Glomerular visceral epithelial cell (primary cell): Measurements from ENCODE around the gene AGPAT3.
"Not testable (repeated sequence)": the region's sequence is repeated elsewhere in the genome, so short reads cannot be mapped to it uniquely, and the experiment has no call there.

Source experiments
- DNase-seq: peaks from one replicate; pipeline ENCODE4 v3.0.0-alpha.2; 2016; ENCODE audit errors: extremely low spot score

AGPAT3 gene, protein sequence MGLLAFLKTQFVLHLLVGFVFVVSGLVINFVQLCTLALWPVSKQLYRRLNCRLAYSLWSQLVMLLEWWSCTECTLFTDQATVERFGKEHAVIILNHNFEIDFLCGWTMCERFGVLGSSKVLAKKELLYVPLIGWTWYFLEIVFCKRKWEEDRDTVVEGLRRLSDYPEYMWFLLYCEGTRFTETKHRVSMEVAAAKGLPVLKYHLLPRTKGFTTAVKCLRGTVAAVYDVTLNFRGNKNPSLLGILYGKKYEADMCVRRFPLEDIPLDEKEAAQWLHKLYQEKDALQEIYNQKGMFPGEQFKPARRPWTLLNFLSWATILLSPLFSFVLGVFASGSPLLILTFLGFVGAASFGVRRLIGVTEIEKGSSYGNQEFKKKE

DNA sequence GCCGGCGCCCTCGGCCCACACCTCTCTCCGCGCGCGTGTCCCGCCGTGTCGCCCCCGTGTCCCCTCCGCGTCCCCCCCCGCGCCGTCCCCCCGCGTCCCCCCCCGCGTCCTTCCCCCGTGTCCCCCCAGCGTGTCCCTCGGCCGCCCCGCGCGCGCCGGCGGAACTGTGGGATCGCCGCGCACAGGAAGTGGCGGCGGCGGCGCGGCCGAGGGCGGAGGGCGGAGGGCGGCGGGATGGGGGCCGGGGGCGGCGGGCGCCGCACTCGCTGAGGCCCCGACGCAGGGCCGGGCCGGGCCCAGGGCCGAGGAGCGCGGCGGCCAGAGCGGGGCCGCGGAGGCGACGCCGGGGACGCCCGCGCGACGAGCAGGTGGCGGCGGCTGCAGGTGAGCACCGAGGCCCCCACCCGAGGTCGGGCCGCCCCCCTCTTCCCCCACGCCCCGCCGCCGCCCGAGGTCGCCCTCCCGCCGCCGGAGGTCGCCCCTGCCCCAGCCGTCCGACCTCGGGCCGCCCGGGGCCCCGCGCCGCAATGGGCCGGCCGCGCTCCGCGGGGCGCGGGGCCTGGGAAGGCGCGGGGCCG is at the start of gene AGPAT3:
AGPAT3 (plus strand) TSS at position 262 of the 578 bp plus-strand sequence. CDS start 94,459 bp downstream, outside the sequence.
- DNase-seq, result peak; percentile 26

- DNase-seq, result no peak
These were observed 49.0 kb upstream of the AGPAT3 start for GRCh38 chr21:43815991-43816390.

DNA sequence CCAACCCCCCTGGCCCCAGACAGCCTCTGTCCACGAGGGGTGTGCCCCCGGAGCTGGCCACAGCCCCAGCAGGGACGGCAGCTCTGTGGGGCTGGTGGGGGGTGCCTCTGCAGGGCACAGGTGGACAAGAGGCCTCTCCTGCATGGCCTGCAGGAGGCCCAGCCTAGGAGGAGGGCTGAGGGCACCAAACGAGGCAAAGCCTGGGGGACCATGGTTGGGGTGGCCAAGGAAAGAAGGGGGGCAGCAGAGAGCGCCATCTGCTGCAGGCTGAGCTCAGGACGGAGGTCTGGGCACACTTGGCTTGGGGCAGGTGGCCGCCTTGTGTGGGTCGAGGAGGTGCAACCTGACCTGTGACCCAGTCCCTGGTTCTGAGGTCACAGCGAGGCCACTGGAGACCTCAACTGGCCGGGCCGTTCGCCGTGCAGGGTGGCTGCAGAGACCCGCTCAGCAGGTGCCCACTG is 48.4 kb upstream of the AGPAT3 start:
- DNase-seq, result no peak

DNA sequence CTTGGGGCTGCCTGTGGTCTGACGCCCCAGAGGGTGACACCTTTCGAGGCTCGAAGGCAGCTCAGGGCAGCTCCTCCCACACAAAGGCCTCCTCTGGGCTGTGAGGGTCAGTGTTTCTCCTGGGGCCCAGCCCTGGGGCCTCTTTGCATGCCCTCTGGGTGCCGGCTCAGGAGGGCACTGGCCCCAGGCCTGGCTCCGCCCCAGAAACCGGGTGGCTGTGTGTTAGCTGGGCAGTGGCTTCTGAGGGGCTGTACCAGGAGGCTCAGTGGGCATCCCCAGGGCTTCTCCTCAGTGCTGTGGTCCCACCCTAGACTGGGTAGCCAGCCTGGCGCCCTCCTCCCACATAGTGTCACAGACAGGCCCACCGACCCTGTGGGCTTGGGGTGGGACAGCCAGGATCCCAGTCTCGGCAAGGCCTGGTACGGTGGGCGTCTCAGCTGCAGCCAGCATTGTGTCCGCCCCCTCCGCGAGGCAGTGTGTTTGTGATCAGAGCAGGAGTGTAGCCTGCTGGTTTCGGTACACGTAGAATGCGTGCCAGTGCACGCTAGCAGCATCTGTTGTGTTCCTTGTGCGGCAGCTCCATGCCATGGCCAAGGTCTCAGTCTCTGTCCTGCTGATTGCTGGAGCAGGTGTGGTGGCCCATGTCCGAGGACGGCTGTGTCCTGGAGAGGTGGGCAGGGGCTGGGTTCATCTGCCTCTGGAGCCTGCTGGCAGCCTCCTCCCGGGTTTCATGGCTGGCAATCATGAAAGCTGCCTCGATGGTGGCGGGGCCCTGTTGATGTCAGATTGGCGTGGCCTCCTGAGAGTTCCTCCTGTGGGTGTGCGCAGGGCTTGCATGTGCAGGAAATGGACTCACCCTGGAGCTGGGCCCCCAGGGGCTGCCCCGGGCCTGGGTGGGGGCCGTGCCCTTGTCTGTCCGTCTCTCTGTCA is 47.6 kb upstream of the AGPAT3 start:
- no peak for DNase-seq

GRCh38 chr21:43818685-43819084 is 46.3 kb upstream of the AGPAT3 start:
- no peak for DNase-seq

DNA sequence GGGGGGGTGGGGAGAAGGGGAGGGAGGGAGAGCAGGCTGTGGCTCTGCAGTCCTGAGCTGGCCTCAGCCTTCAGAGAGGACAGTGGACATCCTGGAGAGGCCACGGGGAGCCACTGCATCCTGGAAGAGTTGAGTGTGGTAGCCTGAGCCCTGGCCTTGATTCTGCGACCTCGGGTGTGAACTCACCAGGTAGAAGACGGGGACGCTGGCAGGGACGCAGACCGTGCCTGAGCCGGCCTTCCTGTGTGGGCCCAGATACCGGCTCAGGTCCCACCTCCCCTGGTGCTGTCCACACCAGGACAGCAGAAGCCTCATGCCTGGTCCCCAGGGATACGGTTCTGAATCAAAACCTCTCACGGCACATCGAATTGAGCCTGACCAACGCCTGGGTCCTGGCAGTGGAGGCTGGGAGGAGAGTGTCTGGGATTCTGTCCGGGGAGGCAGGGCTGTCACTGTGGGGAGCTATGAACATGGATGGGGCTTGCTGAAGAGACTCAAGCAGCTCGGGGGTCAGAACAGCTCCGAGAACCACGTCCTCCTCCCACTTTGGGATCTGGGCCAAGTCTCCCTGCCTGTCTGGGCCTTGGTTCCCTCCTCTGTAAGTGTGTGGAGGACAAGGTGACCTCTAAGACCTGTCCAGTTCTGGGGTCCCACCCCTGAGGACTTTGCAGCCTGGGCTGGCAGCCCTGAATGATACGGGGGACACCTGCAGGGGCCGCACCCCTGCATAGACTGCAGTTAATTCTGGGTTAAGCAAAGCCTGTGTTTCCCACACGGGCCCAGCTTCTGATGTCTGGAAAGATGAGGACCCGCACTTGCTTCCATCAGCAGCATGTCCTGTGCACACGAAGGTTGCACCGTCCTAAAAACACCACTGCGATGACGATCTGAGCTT is 45.3 kb upstream of the AGPAT3 start:
- no peak for DNase-seq

DNA sequence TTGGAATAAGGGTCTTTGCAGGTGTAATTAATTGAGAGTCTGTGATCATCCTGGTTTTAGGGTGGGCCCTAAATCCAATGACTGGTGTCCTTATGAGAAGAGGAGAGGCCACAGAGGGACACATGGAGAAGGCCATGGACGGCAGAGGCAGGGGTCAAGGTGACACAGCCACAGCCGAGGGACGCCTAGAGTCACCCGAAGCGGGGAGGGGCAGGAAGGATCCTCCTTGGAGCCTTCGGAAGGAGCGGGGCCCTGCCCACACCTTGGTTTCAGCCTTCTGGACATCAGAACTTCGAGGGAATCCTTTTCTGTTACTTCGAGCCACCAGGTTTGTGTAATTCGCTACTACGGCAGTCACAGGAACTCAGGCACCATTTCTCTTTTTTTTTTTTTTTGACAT is 44.6 kb upstream of the AGPAT3 start:
- no peak for DNase-seq

- DNase-seq, result not testable (repeated sequence)
These were observed 42.9 kb upstream of the AGPAT3 start for GRCh38 chr21:43822166-43822565.

- not testable (repeated sequence) for DNase-seq
These were observed 42.3 kb upstream of the AGPAT3 start for GRCh38 chr21:43822741-43823140.

GRCh38 chr21:43824333-43825241 is 40.4 kb upstream of the AGPAT3 start:
- peak; percentile 20 for DNase-seq

GRCh38 chr21:43825242-43825935 is 39.6 kb upstream of the AGPAT3 start:
- DNase-seq, result no peak

DNA sequence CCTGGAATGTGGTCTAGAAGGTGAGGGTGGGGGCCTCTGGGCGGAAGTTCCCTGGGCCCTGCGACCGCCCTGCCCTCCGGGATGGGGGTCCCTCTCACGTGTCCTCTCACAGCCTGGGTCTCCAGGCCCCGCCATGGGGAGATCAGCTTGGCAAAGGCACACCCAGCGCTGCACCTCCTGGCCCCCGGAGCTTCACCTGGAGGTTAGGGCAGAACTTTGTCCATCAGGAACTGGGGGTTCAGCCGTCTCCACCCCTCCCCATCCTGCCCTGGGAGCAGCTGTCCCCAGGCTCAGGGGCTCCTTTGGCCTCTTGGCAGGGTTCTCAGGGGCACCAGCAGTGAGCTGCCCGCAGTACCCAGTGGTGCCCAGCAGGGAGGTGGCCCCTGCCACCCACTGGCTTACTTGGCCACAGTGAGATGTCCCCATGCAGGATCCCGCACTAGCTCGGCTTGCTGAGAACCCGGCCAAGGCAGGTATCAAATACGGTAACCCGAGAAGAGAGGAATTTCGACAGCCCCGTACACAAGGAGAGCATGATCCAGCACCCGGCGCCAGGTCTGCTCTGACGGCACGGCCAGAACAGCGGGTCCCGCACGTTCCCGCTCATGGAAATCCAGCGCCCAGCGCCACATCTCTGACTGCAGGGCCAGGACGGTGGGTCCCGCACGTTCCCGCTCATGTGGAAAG is 38.9 kb upstream of the AGPAT3 start:
- no peak for DNase-seq

DNA sequence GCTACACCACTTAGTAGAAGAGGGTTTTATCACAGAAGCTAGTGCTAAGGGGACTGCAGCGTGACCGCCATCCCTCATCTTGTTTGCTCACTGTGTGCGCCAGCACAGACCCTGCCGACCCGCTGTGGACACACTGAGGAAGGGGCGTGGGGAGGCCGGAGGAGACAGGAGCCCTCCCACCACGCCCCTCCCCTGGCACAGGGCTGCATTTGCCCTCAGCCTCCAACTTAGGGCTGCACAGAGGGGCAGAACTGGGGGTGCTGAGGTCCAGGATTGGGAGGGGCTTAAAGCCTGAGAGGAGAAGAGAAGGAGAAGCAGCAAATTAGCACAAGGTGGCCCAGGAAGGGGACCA is 38.4 kb upstream of the AGPAT3 start:
- DNase-seq, result no peak

DNA sequence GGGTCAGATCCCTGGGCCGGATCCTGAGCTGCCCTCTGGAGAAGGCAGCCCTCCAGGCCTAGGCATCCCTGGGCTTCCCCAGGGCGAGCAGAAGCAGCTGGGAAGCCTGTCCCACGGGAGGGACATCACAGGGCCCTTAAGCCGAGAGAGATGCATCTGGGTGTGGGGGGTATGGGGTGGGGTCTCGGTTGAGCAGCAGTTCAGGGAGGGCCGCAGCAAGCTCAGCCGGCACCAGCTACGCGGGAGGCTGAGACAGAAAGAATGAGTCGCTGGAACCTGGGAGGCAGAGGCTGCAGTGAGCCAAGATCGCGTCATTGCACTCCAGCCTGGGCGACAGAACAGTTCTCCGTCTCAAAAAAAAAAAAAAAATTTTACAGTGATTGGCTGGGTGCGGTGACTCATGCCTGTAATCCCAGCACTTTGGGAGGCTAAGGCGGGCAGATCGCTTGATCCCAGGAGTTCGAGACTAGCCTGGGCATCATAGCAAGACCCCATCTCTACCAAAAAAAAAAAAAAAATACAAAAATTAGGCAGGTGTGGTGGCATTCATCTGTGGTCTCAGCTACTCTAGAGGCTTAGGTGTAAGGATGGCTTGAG is 37.9 kb upstream of the AGPAT3 start:
- peak; percentile 49 for DNase-seq

- no peak for DNase-seq
These were observed 35.9 kb upstream of the AGPAT3 start for GRCh38 chr21:43829161-43829560.

GRCh38 chr21:43829575-43830119 is 35.4 kb upstream of the AGPAT3 start:
- no peak for DNase-seq

DNA sequence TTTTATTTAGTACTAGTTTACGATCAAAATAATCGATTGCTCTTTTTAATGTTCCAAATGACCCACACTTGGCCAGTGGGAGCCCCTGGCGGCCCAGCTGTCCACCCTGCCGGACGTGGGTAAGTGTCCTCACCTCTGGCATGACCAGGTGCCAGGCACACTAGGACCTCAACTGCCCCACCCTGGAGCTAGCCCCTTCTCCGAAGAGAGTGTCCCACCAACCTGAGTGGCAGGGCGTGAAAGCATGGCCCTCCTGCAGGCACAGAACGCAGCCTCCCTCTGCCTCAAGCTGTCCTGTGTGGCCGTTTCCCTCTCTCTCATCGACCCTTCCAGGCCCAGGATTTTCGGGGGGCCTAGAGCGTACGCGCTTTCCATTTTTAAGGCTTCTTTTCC is 32.9 kb upstream of the AGPAT3 start:
- DNase-seq, result no peak

- DNase-seq, result no peak
These were observed 32.4 kb upstream of the AGPAT3 start for GRCh38 chr21:43832648-43833047.
